HTERT RPE-1 (cell line): ENCODE measurements around the gene TMEM238L.

Experiments used
- in situ Hi-C: fragments of 300-500 bp; cut with MboI; formaldehyde crosslinking; loops from 4 replicates; pipeline ENCODE4 v1.14.3; 2020; ENCODE audit warnings: low sequenced_read_pairs

Gene TMEM238L

GRCh38 chr17:10748531-10749181 is 55.2 kb downstream of the TMEM238L start:
- in situ Hi-C loops, result no loop called here

GRCh38 chr17:10745231-10745630 is 58.7 kb downstream of the TMEM238L start:
- in situ Hi-C loops, result no loop called here
